SK-N-DZ (cell line): ENCODE measurements around the gene TRPM3.
"Not testable (repeated sequence)": the region's sequence is repeated elsewhere in the genome, so short reads cannot be mapped to it uniquely, and the experiment has no call there.

Experiments
- DNase-seq: peaks from one replicate; pipeline ENCODE4 v3.0.0-alpha.2; 2015; ENCODE audit warnings: low spot score

Gene TRPM3

GRCh38 chr9:70765946-70766345, 355.5 kb downstream of the TRPM3 start:
- no peak for DNase-seq

DNA sequence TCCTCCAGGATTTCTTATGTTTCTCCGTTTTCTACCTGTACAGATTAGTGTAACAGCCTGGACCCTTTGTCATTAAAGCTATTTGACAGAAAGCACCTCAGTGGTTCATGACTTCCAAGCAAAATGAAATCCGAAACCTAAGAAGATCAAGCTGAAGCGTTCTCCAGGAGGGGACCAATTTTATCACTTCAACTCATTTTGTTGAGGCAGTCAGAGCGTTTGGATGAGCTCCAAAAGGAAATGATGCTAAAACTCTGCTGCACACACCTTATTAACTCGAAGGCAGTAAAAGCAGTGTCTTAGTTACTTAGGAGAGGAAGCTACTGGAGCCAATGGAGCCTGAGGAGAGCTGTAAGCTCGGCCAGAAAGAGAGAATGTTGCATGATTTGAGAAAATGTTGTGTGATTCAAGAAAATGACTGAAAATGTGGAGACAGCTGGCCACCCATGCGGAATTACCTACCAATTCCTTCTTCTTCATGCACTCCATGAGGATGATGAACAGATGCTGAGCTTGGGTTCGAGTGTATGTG, 360.2 kb downstream of the TRPM3 start:
- DNase-seq = peak; percentile 18

DNA sequence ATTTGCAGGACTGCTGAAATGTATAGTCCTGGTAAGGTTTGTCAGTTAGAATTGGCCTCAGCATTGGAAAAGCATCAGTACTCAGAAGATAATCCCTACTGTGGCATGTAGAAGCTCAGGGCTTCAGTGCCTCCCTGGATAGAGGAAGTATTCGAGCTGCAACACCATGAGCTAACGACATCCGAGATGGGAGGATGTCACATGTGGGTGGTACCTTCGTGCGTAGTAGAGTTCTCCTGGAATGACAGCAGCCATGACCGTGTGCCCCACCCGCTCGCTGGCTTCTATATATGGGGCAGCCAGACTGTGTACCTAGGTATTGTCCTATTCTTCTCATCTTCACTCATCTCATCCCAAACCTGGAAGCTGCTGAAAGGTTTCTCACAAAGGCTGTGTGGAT, 361.2 kb downstream of the TRPM3 start:
- DNase-seq = no peak

- peak; percentile 94 for DNase-seq
Observed at GRCh38 chr9:70753311-70753710, 368.1 kb downstream of the TRPM3 start.

GRCh38 chr9:70749066-70749465, 372.4 kb downstream of the TRPM3 start:
- no peak for DNase-seq

DNA sequence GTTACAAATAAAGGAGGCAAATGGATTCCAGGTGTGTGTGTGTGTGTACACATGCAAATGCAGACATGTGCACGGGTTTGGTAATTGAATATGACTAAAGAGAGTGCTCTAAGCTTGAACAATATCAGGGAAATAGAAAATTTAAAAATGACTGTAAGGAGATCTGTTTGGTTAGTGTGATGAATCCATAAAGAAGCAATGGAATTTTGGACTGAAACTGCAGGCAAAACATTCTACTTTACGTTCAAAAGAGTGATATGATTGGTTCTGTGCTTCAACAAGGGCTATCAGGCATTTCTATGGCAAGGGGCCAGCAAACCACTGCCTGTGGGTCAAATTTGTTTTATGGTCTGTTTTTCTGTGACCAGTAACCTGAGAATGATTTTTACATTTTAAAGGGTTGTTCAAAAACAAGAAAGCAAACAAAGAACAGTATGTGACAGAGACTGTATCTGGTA, 374.1 kb downstream of the TRPM3 start:
- no peak for DNase-seq

DNA sequence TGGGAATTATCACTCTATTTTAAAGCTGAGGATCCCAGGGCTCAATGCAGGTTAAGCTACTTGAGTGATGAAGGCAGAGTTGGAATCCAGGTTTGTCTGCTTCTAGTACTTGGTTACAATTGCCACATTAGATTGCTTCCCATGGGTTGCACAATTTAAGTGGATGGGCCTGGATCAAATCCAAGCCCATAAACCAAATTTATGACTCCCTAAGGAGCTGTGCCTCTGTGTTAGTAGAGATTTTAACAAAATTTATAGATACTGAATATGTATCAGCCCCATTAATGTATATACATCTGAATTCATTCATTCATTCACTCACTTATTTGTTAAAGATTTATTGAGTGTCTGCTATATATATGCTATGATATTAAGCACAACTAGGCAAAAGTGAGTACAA, 374.7 kb downstream of the TRPM3 start:
- DNase-seq = peak; percentile 26

DNA sequence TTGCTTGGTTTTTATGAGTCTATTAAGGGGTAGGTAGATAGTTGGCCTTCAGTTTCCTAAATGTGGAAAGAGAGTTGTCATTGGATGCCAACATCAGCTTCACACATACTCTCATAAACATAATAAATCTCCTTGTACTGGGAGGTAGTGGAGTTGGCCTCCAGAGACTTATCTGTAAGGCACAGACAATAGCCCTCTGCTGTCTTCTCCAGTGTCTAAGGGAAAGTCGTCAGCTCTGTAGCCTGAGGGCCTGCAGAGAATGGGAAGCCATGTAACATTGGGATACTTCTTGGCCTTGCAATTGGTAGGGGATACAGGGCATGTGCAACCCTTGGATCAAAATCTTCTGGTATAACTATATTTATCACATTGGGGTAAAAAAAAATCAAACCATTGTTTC, 375.1 kb downstream of the TRPM3 start:
- DNase-seq = no peak

- DNase-seq = not testable (repeated sequence)
Observed at GRCh38 chr9:70724794-70725193, 396.6 kb downstream of the TRPM3 start.

- not testable (repeated sequence) for DNase-seq
Observed at GRCh38 chr9:70724025-70724424, 397.4 kb downstream of the TRPM3 start.

GRCh38 chr9:70706797-70707196, 414.6 kb downstream of the TRPM3 start:
- DNase-seq = not testable (repeated sequence)

DNA sequence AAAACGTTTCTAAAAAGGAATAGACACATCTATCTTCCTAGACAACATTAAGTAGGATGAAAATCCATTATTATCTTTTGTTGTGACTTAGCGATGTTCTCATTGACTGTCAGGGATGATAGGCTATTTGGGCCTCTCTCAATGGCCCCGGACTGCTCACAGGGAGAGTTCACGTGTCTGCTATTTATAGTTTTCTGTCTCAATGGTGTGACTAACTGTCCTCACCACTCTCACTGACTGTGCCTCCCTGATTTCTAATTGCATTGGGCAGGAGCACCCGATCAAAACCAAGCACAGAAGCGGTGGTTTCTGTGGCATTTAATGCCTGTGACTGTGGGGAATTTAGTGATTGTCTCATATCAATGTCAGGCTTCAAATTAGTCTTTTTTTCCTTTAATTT, 420.3 kb downstream of the TRPM3 start:
- no peak for DNase-seq

DNA sequence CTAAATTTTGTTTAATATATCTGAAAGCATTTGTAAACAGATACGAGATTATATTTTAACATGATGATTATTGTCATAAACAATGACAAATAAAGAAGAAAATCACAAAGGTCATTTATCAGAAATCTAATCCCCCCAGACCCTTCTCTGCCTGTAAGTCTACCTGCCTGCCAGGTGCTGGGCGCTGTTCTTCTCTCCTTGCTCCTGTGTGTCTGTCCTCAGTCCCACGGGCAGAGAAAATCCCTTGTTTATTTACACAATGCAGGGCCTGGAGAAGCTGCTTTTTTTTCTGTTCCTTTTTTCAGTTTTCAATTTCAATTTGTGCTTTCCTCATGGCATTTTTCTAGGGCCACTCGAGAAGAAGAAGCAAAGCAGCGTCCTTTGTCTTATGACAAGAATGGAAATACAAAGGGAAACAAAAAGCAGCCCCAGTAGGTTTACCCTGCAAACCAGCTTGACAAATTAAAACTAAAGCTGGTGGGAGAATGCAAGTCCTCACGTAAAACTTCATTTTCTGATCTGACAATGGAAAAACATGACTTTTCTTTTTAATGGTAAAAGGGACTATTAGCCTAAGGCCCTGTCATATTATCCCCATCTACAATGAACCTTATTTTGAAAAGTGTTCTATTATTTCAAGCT, 424.6 kb downstream of the TRPM3 start:
- DNase-seq = no peak

GRCh38 chr9:70694758-70695157, 426.7 kb downstream of the TRPM3 start:
- no peak for DNase-seq

DNA sequence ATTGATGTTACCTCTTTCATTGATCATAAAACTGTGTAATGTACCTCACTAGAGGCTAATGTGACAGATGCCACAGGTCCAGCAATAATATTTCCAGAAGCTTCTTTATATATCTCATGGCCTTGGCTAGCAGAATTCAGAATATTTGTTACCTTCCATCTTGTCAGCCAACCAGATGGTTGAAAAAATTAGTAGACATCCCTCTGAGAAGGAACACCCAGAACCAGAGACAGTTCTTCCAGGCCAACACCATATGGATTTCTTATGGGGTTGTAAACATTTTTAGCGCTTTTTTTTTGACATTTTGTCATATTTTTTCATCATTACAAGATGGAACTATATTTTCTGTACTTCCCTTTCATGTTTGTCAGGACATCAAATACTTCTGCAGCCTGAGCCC, 428.2 kb downstream of the TRPM3 start:
- no peak for DNase-seq

- no peak for DNase-seq
Observed at GRCh38 chr9:70692431-70692830, 429.0 kb downstream of the TRPM3 start.

DNA sequence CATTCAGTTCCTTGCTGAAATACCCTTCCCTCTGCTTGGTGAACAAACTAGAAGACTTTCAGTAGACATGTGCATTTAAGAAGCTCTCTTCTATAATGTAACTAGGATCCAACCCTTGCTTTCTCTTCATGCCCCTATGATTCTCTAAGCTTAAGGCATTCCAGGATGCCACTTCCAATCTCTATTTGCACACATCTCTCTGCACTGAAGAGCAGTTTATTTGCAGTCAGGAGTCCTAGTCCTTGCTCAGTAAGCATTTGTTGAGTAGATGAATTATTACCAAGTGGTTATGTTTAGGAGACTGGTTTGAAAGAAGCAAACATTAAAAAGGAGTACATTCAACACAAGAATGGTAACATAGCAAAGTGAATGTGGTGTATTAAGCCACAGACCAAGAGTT, 432.7 kb downstream of the TRPM3 start:
- no peak for DNase-seq

GRCh38 chr9:70683841-70684240, 437.6 kb downstream of the TRPM3 start:
- peak; percentile 42 for DNase-seq

DNA sequence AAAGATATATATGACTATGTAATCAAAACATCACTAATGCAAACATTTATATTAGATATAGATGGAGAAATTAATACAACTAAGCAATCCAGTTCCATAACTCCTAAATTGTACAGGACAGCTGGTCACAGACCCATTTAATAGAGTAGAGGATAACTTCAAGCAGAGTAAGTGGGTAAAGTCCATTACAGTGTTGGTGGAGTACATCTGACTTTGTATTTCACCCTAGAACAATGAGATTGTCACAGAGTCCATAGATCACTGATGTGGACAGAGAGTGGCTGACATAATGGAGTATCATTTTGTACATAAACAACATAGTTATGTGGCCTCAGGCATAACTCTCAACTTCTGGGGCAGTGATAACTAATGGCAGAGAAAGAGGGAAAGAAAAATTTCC, 439.1 kb downstream of the TRPM3 start:
- no peak for DNase-seq

DNA sequence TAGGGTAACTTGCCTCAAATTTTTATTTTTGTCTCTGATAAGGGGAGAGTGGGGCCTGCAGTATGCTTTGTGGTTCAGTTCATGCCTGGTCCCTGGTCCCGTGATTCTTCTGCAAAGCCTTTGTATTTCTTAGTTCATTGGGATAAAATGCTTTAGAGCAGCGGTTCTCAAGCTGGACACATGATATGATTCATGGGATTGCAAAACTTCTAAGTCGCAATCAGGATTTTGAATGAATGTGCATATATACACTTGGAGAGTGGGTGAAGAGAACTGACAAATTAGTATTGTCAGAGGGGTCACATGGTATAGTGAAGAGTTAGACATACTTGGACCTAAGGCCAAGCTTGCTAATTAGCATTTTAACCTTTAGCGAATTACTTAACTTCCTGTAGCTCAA, 441.6 kb downstream of the TRPM3 start:
- DNase-seq = no peak

DNA sequence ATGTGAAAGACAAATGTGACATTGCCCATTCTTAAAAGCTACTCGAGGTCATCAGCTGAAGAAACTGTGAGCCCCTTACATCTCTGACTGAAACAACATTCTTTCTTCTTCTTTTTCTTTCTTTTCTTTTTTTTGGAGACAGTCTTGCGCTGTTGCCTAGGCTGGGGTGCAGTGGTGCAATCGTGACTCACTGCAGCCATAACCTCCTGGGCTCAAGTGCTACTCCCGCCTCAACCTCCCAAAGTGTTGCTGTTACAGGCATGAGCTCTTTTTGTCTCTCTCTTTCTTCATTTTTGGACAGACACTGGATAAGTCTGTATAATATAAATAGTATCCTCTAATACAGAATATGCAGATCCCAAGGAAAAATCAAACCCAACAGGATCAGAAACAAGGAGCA, 443.3 kb downstream of the TRPM3 start:
- DNase-seq = no peak

DNA sequence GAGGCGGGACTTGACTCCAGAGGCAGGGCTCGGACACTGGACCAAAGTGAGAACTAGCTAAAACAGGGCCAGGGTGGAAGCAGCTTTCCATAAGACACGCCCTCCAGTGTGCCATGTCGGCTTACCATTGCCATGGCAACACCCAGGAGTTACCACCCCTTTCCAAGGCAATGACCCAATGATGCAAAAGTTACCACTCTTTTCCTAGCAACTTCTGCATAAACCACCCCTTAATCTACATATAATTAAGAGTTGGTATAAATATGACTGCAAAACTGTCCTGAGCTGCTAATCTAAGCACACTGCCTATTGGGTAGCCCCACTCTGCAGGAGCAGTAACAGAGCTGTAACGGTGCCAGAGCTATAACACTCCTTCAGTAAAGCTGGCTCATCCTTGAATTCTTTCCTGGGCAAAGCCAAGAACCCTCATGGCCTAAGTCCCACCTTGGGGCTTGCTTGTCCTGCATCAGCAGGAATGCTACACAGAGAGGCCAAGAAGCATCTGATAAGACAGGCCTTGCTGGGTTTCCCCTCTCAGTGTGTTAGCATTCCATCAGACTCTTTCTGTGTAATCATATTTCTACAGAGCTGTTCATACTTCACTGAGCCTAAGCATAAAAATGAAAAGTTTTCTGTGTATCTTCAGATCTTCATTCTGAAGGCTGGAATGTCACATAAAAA, 444.2 kb downstream of the TRPM3 start:
- no peak for DNase-seq

DNA sequence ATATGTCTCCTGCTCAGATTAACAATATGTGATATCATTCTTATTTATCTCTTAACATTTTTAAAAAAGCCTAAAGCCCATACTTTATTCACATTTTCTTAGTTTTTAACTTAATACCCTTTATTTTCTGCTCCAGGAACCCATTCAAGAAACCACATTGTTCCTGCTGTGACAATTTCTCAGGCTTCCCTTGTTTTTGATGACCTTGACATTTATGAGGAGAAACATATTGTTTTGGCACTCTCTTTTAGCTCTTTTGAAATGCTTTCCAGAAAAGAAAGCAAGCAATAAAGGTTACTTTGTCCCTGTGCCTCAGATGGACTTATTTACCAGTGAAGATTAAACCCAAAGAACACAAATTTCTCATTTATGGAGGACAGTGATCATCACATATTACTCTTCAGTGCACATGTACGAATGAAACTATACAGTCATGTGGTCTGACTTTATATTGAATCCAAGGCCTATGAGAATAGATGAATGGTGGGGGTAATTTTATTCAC, 445.5 kb downstream of the TRPM3 start:
- DNase-seq = no peak
